ENCODE results near the gene NCKAP5.

The NCKAP5 gene

DNA sequence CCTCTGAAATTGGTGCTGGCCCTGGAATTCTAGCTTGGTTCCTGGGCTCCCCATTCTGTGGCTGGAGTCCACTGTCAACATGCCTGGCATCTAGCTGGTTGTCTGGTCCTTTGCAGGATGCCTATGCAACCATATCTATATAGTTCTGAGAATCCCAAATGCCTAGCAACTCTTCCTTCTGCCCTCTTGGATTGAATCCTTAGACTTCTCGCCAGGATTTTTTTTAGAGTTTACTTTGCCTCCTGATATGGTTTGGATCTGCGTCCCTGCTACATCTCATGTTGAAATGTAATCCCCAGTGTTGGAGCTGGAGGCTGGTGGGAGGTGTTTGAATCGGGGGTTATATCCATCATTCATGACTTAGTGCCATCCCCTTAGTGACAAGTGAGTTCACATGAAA lies 833.3 kb downstream of the NCKAP5 start:
- no peak for TF ChIP-seq CTCF (conservative IDR thresholded peaks at IDR 0.05; ENCODE audit: control insufficient read depth, insufficient read depth, low read depth, low read length)
- H3K4me3 ChIP-seq (ENCODE audit: control insufficient read depth, low read depth, low read length): no peak overlapping the region
- no peak for DNase-seq (ENCODE audit: low read depth)

DNA sequence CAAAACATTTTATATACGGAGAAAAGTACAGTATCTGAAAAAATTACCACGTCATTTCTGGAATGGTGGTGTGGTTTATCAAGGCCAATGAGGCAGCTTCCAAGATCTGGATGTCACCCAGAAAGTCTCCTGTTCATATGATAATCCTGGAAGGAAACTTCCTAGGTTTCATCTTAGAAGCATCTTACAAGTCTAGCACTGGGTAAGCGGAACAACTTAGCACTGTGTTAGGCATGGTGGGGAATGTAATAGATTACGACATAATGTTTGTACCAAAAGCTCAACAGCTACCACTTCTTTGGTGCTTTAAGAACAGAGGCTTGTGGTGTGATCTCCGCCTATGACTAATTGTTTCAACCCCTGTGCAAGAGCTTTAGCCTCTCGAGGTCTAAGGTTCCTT lies 835.2 kb downstream of the NCKAP5 start:
- no peak for DNase-seq (ENCODE audit: low read depth)
- TF ChIP-seq CTCF (conservative IDR thresholded peaks at IDR 0.05; ENCODE audit: control insufficient read depth, insufficient read depth, low read depth, low read length): no peak
- H3K4me3 ChIP-seq (ENCODE audit: control insufficient read depth, low read depth, low read length): no peak overlapping the region

GRCh38 chr2:132732694-132733093 lies 835.6 kb downstream of the NCKAP5 start:
- no peak for TF ChIP-seq CTCF (conservative IDR thresholded peaks at IDR 0.05; ENCODE audit: control insufficient read depth, insufficient read depth, low read depth, low read length)
- no peak for DNase-seq (ENCODE audit: low read depth)
- H3K4me3 ChIP-seq (ENCODE audit: control insufficient read depth, low read depth, low read length): no peak overlapping the region

DNA sequence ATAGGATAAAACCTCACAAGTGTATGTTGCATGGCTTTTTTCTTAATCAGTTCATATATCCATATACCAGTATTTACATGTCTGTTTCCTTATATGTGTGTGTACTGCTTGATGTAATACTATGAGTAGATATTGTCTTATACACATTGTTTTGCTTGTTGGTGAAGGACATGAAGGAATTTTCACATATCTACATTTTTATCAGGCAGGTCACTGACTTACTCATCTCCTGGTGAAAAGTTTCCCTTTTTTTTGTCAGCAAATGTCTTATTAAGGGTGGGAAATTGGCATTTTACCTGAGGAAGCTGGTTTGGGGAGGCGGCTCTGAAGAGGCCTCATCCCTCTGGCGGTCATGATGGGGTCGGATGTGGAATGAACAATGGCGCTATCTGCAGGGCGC lies 836.8 kb downstream of the NCKAP5 start:
- H3K4me3 ChIP-seq (ENCODE audit: control insufficient read depth, low read depth, low read length): no peak overlapping the region
- no peak for TF ChIP-seq CTCF (conservative IDR thresholded peaks at IDR 0.05; ENCODE audit: control insufficient read depth, insufficient read depth, low read depth, low read length)
- no peak for DNase-seq (ENCODE audit: low read depth)

GRCh38 chr2:132730611-132731010 lies 837.7 kb downstream of the NCKAP5 start:
- no peak overlapping the region for H3K4me3 ChIP-seq (ENCODE audit: control insufficient read depth, low read depth, low read length)
- TF ChIP-seq CTCF (conservative IDR thresholded peaks at IDR 0.05; ENCODE audit: control insufficient read depth, insufficient read depth, low read depth, low read length): no peak
- no peak for DNase-seq (ENCODE audit: low read depth)

DNA sequence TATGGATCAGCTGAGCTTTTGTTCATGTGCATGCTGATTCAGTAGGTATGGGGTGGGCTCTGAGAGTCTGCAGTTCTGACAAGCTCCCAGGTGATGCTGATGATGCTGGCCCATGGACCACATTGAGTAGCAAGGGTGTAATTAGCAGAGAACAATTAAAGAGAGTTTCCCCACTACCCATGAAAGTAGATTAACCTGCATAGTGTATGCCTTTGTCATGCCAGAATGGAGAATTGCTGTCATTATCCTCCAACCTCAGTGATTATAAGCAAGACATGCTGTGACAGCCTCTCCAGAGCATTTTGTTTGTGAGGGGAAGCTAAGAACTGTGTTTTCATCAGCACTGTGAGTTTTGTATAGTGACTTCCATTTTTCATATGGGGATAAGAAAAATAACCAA lies 838.7 kb downstream of the NCKAP5 start:
- no peak for DNase-seq (ENCODE audit: low read depth)
- no peak overlapping the region for H3K4me3 ChIP-seq (ENCODE audit: control insufficient read depth, low read depth, low read length)
- no peak for TF ChIP-seq CTCF (conservative IDR thresholded peaks at IDR 0.05; ENCODE audit: control insufficient read depth, insufficient read depth, low read depth, low read length)

- TF ChIP-seq CTCF (conservative IDR thresholded peaks at IDR 0.05; ENCODE audit: control insufficient read depth, insufficient read depth, low read depth, low read length): no peak
- H3K4me3 ChIP-seq (ENCODE audit: control insufficient read depth, low read depth, low read length): no peak overlapping the region
- no peak for DNase-seq (ENCODE audit: low read depth)
Observed at GRCh38 chr2:132726155-132726554, 842.1 kb downstream of the NCKAP5 start.

Measured in fibroblast of mammary gland (primary cell).